ENCODE results near the gene TBC1D3B.

DNA sequence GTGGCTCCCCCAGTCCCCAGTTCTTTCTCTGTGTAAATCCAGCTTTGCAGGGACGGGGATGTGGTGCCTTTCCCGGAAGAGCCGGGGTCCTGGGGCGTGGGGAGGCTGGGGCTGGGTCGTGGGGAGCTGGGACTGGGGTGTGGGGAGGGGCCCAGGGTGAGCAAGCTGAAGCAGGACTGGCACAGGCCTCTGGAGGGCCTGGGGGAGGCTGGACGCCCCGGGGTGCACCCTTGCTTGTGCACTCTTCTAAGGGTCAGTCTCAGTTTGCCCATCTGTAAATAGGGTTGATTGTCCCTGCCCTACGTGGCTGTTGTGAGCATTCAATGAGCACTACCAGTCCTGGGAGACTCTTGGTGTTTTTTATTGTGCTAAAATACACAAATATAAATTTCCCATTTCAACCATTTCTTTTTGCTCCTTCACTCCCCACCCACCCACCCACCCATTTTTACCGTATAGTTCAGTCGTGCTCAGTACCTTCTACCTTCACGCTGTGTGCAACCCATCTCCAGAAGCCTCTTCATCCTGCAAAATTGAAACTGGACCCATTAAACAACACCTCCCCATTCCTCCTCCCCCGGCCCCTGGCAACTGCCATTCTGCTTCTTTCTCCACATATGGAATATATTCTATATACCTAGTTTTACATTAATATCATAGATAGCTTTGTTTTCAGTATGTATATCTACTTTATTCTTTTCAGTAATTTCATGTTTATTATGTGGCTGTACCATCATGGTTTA is 7.8 kb upstream of the TBC1D3B start:
- TF ChIP-seq, protein P1, sequence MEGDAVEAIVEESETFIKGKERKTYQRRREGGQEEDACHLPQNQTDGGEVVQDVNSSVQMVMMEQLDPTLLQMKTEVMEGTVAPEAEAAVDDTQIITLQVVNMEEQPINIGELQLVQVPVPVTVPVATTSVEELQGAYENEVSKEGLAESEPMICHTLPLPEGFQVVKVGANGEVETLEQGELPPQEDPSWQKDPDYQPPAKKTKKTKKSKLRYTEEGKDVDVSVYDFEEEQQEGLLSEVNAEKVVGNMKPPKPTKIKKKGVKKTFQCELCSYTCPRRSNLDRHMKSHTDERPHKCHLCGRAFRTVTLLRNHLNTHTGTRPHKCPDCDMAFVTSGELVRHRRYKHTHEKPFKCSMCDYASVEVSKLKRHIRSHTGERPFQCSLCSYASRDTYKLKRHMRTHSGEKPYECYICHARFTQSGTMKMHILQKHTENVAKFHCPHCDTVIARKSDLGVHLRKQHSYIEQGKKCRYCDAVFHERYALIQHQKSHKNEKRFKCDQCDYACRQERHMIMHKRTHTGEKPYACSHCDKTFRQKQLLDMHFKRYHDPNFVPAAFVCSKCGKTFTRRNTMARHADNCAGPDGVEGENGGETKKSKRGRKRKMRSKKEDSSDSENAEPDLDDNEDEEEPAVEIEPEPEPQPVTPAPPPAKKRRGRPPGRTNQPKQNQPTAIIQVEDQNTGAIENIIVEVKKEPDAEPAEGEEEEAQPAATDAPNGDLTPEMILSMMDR (conservative IDR thresholded peaks at IDR 0.05 in 1 of 2, IDR thresholded peaks at IDR 0.05 in 1 of 2; ENCODE audit: low read depth in 1 of 2, low read length in 2 of 2) = no peak
- no peak for TF ChIP-seq EZH2 (IDR thresholded peaks at IDR 0.05; ENCODE audit: low read length, missing control alignments)

All from fibroblast of lung (primary cell).